ENCODE data around the gene USP3.
A peak's percentile ranks its signal among the peaks of the same experiment; 100 is the strongest.

USP3 gene

GRCh38 chr15:63593705-63594671 is 89.6 kb downstream of the USP3 start:
- no peak for DNase-seq (ENCODE audit: low read depth)

DNA sequence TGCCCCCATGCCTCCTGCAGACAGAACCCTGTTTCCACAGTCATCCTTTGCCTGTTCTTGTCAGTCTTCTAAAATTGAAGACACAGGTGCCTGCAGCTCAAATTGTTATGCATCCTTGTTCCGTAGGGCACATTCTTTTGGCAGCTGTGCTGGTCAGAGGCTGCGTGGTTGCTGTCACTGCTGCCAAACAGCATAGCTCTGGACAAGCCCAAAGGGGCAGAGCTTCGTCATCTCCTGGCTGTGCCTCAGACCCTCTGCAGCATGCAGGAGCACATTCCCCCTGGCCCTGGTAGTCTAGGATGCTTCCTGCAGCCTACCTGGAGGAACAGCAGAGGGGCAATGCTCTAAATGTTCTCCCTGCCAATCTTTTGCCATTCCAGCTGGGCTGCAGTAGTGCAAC is 90.7 kb downstream of the USP3 start:
- DNase-seq (ENCODE audit: low read depth), result no peak

DNA sequence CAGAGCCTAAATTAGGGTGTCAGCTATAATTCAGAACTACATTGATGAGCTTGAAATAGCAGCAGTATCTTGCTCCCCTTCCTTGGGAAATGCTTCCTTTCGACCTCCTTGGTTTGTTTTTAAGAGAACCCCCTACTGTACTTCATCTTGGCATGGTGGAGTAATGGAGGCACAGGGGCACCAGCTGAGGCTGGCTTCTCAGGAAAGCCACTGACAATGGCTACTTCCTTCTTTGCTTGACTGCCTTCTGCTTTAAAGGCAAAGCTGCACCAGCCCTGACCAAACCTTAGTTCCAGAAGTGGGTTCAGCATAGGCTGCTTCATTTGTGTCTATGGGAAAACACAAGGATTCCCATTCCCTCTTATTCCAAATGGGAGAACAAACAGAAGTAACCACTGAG is 91.3 kb downstream of the USP3 start:
- no peak for DNase-seq (ENCODE audit: low read depth)

DNA sequence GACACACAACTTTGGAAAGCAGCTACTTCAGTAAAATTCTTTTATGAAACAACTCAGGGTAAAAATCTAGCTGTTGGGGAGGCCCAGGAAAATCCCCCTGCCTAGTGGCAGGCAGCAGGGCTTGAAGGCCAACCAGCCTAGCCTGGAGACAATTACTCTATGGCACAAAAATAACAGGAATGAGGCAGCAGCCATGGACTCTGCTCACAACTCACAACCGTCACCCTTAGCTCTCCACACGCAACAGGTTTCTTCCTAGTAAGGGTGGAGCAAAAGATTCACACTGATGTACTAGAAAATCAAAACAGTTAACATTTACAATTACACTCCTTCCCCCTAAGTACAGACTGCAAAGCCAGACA is 92.3 kb downstream of the USP3 start:
- no peak for DNase-seq (ENCODE audit: low read depth)

DNA sequence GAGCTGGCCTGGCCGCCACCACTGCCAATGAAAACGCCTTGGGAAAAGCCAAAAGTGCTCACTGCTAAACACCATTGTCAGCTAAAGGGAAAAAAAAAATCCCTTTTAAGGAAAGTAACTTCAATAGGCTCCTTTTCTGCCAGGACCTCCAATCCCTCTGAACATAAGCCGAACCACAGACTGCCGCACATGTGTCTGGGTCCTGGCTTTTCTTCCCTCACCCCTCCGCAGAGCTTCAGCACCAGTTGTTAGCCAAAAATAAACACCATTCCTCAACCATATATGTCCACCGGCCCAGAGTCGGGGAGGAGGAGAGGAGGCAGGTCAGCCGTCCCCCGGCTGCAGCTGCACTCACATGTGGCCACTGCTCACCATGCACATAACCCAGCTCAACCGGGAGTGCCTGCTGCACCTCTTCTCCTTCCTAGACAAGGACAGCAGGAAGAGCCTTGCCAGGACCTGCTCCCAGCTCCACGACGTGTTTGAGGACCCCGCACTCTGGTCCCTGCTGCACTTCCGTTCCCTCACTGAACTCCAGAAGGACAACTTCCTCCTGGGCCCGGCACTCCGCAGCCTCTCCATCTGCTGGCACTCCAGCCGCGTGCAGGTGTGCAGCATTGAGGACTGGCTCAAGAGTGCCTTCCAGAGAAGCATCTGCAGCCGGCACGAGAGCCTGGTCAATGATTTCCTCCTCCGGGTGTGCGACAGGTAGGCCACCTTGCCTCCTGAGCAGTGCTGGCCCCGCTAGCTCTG is 92.8 kb downstream of the USP3 start, which contains the start of gene FBXL22:
FBXL22 (plus strand) TSS at position 350 of the 753 bp plus-strand sequence; CDS start at position 356, 6 bp downstream.
- no peak for DNase-seq (ENCODE audit: low read depth)

DNA sequence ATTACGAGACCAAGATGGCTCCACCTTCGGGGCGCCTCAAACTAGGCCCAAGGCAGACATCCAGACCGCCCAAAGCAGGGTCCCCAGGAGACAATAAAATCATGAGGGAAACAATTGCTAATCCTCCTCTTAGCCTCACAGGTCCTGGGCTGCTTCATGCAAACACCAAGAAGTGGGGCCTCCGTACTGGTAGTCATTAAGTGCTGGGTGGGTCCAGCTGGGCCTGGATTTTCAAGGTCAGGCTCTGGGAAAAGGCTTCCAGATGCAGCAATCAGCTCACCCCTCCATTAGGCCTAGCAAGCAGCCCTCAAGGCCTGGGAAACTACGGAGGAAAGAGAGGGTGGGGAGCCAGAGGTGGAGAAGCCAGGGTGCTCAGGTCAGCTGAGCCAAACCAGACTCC is 93.4 kb downstream of the USP3 start:
- no peak for DNase-seq (ENCODE audit: low read depth)

DNA sequence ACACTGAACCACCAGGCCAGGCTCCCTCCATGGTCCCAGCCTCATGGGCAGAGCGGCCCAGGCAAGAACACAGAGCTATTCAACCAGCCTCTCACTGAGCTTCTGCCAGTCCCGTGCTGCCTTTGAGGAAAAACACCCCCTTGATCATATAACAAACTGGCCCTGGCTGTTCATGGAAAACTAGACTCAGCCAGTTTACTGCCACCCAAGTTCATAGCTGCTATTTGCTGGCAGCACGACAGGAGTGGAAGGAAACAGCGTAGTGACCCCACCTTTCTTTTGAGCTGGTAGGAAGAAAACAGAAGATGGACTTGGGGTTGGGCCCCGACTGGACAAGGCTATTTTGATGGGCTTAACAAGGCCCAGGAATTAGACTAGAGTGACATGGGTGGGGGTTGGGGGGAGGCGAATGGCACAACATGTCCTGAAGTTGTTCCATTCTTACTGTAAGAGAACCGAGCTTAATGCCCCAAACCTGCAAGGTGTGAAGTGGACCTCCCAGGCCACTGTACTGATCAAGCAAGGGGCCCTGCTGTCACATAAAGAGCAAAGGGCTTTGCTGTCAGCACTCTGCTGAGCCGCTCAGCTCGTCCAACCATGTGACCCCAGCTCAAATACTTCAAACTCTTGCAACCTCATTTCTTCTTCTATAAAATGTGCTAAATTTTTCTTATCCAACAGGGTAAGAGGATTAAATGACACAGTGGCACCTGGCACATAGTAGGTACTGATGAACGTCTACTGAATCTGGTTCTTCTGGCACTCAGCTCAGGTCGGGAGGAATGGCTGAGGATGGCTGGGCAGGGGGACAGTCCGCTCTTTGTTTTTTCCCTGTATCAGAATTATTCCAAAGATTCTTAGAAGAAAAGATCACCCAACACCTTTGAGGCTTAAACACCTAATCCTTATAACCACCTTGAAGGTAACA is 94.3 kb downstream of the USP3 start:
- DNase-seq (ENCODE audit: low read depth), result no peak

GRCh38 chr15:63599401-63600000 is 95.1 kb downstream of the USP3 start:
- no peak for DNase-seq (ENCODE audit: low read depth)

DNA sequence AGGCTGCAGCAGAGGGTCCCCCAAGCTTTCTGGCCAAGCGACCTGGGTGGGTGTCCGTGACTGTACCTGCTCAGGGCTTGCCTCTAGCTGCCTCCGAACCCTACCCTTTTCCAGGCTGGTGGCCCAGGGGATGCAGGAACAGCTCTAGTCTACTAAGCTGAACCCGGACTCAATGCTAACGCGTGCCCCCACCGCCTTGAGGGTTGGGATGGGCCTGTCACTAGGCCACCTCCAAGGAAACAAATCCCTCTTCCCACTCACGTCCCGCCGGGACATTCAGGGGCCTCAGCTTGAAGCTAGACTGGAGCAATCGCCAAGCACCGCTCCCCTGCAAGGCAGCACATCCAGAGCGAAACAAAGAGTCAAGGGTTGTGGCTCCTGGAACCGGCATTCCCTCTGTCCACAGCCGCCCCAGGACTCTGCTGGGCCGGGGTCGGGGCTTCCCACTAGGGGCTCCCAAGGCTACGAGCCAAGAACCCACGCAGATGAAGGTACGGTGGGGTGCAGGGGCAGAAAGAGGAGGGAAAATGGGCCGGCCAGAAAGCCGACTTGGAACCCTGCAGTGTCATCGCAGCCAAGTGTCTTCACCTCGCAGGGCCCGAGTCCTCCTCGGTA is 95.7 kb downstream of the USP3 start:
- DNase-seq (ENCODE audit: low read depth), result no peak

- peak; percentile 81 for DNase-seq (ENCODE audit: low read depth)
These were observed 96.2 kb downstream of the USP3 start for GRCh38 chr15:63600616-63601025.

DNA sequence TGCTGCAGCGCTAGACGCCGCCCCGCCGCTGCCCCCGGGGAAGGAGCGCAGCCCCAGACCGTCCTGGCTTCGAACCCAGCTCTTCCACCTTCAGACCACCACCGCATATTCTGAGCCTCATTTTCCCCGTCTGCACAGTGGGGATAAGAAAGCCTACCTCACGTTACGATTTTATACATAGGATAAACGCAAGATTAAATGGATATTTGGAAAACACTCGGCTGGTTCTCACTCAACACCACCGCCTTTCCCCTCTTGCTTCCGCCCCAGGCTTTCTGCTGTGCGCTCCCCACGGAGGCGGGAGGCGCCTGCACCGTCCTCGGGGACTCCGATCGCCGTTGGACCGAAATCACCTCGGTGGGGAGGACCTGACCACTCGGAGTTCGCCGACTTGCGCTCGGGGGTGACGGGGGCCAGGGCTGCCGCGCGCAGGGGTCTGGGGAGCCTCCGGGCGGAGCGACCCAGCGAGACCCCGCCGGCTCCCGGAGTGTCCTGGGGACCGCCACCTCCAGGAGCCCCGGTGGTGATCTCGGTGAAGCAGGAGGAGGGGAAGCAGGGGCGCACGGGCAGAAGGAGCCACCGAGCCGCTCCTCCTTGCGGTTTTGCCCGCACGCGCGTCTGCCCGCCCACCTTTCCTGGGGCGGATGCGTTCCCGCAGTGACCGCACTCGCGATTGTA is 96.8 kb downstream of the USP3 start:
- peak; percentile 30 for DNase-seq (ENCODE audit: low read depth)

- no peak for DNase-seq (ENCODE audit: low read depth)
These were observed 97.4 kb downstream of the USP3 start for GRCh38 chr15:63601704-63602185.

- DNase-seq (ENCODE audit: low read depth), result no peak
These were observed 98.2 kb downstream of the USP3 start for GRCh38 chr15:63602595-63602994.

- no peak for DNase-seq (ENCODE audit: low read depth)
These were observed 99.1 kb downstream of the USP3 start for GRCh38 chr15:63603516-63603915.

DNA sequence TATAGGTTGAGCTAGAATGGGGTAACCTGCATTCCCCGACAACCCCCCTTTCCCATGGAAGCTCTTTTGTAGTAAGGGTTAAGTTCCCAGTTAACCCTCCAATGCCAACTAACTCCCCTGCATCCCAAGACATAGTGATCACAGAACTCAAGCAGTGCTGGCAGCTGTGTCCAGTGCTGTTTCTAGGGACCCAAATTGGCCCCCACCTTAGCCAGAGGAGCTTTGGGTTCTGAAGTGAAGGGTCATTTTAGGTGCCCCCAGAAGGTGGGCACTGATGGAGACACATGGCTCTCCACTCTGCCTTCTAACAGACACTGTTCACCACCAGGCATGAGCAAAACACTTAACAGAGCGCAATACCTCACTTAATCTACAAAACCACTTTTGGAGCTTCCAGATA is 99.9 kb downstream of the USP3 start:
- DNase-seq (ENCODE audit: low read depth), result no peak

DNA sequence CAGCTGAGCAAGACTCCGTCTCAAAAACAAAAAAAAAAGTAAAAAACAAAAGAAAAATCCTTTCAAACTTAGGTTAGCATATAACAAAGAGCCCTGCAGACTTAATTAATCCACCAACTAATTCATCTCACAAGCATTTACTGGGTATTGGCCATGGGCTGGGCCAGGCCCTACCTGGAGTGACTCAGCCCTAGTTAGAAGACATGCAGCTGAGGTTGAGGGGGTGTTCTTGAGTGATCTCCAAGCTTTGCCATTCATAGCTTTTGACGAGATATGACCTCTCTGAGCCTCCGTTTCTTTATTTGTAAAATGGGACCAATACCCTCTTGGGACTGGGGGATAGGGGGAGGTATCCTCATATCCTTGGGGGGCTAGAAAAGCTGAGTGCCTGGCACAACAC is 100.6 kb downstream of the USP3 start:
- no peak for DNase-seq (ENCODE audit: low read depth)

DNA sequence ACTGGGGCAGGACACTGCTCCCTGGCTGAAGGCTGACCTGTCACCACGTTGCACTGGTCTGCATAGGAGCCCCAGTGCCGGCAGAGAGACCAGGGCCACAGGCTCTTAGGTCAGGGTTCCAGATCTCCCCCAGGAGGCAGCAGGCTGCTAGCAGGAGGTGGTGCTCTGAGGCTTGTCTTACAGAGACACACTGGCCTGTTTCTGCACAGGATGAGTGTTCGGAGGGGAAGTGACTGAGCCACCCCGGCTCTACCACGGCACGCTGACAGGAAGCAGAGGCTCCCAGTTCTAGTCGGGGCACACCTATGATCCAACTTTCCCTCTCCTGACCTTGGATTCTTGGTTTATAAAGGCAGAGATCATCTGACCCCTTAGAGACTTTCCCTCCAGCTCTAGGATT is 101.4 kb downstream of the USP3 start:
- peak; percentile 33 for DNase-seq (ENCODE audit: low read depth)

DNA sequence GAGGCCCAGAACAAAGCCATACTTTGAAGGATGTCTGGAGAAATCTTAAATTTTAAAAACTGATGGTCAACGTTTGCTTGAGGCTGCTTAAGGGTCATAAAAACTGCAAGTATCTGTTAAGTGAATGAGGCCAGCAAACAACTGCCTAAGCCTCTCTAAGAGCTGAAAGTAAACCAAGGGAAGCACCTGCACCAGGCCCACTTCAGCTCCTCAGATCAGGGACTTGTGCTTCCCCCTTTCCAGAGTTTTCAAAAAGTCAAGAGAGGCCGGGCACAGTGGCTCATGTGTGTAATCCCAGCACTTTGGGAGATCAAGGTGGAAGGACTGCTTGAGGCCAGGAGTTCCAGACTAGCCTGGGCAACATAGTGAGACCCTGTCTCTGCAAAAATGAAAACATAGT is 101.9 kb downstream of the USP3 start:
- DNase-seq (ENCODE audit: low read depth), result no peak

DNA sequence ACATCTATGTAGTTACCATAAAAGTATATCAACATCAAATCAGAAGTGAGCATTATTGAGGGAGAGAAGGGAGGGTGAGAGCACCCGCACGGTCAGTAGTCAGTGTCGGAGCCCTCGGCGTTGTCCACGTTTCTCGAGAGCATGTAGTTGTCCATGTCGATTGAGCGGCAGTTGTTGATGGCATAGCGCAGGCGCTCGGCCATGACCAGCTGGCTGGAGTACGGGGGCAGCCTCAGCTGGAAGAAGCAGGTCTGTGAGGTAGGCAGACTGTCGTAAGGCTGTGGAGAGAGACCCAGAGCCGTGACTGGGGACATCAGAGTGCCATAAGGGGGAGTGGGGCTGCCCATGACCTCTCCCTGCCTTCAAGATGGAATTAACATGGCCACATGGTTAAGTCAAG is 104.6 kb downstream of the USP3 start:
- DNase-seq (ENCODE audit: low read depth), result no peak

DNA sequence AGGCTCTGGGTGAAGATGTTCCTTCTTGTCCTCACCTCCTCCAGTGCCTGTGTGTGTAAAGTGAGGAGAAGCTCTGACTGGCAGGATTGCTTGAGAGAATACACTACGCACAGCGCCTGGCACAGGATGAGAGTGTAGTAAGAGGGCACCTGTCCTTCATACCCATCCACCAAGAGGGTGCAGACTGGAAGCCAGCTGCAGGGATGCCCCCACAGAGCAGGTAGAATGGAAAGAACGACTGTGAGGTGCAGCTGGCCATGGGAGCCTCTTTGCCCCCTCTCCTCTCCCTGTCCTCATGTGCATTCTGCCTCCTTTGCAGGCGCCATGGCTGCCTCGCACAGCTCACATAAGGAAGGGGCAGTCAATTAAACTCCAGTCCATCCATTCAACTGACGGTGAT is 105.1 kb downstream of the USP3 start:
- no peak for DNase-seq (ENCODE audit: low read depth)
